ENCODE data around the gene RABGAP1L.
"Not testable (repeated sequence)": the region's sequence is repeated elsewhere in the genome, so short reads cannot be mapped to it uniquely, and the experiment has no call there.

RABGAP1L gene

DNA sequence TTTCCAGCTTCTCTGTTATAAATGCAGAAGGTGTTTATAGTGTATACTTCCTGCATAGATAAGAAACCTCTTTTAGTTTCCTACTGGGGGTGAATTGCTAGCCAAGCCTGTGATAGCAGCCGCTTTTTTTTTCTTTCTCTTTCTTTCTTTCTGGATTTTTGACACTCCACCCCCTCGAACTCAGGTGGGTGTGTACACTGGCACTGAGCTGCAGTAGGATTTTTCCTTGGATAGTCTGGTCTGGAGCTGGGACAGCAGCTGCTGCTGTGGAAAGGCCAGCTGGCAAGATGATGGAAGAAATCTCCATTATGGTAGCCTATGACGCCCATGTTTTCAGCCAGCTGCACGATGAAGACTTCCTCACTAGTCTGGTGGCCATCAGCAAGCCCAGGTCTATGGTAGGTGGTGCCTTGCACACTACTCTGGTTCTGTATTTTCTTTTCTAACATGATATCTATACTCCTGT, 717.9 kb downstream of the RABGAP1L start:
- no peak for DNase-seq (ENCODE audit: low read depth)

DNA sequence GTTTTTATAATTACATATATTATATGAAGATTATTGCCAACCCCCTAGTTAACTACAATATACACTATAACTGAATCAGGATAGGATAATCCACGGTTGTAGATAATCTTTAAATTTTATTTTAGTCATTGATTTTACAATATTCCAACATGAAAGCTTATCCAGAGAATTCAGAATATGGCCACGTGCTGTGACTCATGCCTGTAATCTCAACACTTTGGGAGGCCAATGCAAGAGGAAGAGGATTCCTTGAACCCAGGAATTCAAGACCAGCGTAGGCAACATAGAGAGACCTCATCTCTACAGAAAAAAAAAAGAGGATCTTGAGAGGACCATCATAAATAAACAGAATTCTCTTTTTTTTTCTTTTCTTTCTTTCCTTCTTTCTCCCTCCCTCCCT, 720.9 kb downstream of the RABGAP1L start:
- no peak for DNase-seq (ENCODE audit: low read depth)

DNA sequence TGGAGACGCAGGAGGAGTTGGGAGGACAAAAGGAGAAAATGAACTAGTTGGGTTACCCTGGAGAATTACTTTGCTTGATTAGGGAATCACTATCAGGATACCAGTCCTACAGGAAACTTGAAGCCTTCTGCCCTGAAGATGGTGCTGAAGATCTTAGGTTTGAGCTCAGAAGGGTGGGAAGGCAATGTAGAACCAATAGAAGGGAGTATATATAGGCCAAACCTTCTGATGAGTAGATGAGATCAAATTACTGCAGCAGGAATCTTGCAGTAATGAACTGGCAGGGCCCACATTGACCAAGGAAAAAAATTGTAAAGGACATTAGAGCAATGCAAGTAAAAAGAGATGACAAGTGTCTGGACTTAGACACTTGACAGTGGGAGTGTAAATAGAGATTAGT, 724.1 kb downstream of the RABGAP1L start:
- DNase-seq (ENCODE audit: low read depth) = no peak

DNA sequence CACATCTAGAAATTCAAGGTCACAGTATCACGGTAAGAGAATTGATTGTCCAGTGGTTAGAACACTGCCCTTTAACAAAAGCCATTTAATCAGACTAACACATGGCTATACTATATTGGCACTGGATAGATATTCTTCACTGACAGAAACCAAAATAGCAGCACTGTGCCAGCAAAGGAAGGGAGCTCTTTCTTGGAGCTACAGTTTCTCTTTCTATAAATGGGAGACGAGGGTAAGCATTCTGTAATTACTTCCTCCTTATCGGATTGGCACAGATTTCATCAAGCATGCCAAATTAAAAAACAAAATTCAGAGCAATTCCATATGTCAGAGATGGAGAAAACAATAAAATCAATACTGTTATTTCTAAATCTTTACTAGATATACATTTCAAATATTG, 724.7 kb downstream of the RABGAP1L start:
- DNase-seq (ENCODE audit: low read depth) = no peak

DNA sequence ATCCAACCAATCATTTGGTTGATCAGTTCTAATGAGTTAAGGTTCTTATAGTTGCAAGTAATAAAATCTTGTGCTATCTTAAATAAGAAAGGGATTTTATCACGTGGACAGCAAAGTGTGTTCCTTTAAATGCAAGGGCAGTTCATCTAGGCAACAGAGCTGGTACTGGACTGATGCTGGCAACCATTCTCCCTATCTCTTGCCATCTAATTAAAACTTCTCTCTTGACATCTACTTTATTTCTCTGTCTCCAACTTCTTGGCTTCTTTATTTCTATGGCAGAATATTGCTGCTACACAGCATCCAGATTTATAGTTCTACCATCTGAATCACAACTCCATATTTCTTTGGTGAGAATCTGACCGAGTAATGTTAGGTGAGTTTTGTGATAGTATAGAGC, 725.2 kb downstream of the RABGAP1L start:
- DNase-seq (ENCODE audit: low read depth) = no peak

DNA sequence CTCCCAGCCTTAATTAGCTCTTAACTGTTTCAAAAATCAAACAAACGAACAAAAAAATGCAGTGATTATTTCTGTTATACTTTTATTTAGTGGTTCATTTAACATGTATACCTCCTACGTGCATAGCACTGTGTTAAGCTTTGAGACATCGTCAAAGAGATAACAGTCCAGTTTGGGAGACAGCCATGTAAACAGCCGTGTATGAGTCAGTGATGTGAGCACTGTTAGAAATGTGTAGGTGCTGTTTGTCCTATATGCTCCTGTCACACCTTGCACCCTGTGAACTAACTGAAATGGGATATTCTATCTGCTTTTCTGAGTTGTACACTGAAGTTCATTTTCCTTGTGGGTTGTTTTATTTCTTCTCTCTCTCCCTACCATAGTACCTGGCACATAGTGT, 730.7 kb downstream of the RABGAP1L start:
- no peak for DNase-seq (ENCODE audit: low read depth)

DNA sequence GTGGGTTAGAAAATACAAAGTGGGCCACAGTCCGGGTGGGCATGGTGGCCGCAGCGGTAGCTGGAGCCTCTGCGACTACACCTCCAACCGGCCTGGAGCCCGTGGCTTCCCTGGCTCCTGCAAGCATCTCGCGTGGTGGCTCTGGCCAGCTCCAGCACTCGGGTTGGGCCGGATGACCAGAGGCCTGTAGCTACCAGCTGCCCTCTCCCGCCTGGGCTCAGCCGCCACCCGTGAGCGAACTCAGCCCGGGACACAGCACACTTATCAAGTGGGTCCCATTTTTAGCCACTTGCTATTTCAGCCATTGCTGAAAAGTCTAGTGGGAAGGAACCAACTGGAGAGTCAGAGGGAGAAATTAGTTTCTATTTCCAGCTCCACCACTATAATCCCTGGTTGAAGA, 732.7 kb downstream of the RABGAP1L start:
- DNase-seq (ENCODE audit: low read depth) = no peak

DNA sequence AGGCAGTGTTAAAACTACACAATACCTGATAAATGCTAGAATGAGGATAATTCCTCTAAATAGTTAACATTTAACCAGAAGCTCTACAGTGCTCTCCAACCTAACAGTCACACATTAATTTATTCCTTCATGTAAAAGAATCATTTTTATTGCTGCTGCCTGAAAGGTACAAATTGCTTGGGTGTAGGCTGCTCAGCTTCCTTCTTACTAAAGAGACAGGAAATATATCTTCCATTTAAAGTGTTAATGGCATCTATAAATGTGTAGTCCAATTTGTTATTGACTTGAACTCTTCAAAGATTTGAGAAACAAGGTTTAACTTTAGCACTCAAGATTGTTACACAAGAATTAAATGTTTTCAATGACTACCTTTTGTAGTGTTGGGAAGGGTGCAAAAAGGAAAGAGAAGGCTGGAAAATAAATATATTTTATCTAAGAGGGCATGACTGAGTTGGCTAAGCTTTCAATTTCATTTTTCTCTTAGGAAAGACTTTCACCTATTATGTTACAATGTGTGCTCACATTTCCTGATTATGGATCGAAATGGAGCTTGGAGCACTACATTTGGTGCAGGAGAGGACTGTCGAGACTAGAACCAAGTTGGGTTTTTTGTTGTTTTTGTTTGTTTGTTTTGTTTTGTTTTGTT, 734.9 kb downstream of the RABGAP1L start:
- no peak for DNase-seq (ENCODE audit: low read depth)

DNA sequence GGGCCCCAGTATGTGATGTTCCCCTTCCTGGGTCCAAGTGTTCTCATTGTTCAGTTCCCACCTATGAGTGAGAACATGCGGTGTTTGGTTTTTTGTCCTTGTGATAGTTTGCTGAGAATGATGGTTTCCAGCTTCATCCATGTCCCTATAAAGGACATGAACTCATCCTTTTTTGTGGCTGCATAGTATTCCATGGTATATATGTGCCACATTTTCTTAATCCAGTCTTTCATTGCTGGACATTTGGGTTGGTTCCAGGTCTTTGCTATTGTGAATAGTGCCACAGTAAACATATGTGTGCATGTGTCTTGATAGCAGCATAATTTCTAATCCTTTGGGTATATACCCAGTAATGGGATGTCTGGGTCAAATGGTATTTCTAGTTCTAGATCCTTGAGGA, 736.3 kb downstream of the RABGAP1L start:
- DNase-seq (ENCODE audit: low read depth) = not testable (repeated sequence)

DNA sequence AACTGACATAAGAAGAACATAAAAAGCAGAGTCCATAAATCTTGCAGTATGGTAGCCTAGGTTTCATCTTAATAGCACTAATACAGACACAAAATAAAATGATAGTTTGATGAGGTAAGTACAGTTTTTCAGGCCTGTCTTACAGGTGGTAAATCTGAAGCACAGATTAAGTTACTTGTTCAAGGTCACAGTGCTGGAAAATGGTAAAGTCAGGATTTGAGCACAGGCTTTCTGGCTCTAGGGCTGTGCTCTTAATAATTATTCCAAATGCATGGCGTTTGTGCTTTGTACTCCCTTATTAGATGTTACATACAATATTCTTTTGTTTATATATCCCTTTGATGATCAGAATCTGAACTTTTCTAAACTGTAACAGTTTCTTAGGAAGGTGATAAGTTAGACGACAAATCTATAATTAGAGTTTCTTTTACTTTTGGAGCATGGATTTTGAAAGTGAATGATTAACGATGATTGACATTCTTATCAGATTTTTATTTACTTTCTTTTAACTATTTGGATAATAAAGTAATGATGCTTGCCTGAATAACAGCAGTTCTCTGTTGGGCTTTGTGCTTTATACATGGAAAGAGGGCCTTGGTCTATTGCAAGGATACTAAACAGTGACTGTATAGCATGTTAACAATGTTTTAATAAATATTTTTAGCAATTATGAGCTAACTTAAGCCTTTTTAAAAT, 738.9 kb downstream of the RABGAP1L start:
- DNase-seq (ENCODE audit: low read depth) = no peak

DNA sequence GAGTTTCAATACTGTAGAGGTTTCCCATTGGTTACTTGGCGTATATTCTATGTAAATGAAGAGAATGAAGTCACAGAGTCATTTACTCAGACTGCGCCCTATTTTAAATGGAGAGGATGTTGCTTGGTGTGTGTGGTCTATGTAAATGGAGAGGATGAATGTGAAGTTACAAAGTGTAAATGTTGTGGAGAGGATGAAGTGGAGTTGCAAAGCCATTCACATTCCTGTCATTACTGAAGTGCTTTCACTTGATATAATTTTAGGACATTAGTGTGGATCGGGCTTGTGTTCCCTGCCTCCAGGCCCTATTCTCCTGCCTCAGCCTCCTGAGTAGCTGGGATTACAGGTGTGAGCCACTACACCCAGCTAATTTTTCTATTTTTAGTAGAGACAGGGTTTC, 741.0 kb downstream of the RABGAP1L start:
- no peak for DNase-seq (ENCODE audit: low read depth)

DNA sequence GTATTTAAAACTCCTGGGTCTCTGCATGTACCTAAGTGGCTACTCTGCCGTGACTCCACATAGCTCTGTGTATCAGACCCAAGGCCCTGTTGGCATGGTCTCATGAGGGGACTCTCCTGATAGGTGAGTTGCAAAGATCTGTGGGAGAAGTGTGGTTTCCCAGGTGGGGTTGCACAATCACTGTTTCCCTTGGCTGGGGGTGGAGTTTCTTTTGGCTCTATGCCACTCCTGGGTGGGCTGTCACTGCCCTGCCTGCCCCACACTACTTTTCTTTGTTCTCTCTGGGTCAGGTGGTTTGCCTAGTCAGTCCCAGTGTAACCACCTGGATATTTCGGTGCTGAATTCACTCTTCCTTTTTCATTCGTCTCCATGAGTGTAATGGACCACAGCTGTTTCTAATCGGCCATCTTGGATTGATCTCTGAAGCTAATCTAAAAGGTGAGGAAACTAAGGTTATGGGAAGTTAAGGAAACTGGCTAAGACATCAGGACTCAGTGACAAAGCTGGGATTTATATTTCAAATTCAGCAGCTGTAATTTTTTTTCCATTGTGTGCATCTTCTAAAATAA, 743.3 kb downstream of the RABGAP1L start:
- DNase-seq (ENCODE audit: low read depth) = no peak

DNA sequence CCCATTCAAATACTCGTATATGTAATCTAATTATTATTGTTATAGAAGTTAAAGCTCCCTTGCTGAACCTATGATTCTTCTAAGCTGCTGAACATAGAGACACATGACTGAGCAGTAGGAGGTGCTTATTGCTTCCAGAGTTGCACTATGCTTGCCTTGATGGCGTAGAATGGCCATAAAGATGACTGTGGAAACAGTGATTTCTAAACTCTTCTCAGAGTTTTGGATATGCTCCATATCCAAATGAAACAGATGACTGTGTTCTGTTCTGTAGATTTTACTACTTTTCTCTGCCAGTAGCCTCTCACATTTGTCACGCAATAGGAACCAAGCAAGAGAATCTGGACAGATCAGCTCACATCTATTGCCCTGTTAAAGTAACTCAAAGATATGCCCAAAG, 752.3 kb downstream of the RABGAP1L start:
- DNase-seq (ENCODE audit: low read depth) = no peak

DNA sequence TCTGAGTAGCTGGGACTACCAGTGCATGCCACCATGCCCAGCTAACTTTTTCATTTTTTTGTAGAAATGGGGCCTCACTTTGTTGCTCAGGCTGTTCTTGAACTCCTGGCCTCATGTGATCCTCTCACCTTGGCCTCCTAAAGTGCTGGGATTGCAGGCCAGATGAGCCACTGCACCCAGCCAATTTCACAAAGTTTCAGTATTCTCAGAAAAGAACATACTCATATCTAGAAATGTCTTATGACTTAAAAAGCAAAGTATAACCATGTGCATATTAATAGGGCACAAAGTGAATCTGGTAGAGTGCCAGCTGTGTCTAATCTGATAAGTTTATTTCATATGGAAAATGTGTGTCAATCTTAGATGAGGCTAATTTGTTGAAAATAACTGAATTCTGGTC, 752.9 kb downstream of the RABGAP1L start:
- DNase-seq (ENCODE audit: low read depth) = no peak

DNA sequence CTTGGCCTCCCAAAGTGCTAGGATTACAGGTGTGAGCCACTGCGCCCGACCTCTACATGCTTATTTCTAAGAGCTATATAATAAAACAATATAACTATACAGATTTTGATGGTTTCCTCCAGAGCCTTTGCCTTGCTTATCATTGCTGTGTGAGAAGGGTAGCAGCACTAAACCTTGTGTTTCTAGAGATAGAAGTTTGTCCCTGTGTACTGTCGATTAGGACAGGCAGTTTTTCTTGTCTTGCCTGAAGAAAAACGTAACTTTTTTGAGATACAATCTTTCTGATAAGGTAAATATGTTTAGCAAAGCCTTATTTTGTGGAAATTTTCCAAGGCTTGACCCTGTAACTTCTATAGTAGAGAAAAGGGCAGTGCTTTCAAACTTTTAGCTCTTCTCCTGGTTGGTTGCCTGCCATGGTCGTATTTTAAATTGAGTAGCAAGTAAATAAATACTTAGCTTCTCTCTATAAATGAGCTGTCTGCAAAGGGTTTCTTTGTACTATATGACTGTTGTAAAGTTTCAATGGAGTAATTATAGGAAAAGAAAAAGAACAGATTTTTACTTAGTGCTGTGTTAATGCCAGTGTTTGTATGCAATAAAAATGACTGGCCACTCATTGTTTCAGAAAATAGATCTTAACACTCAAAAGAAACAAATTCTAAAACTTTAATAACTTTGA, 754.0 kb downstream of the RABGAP1L start:
- no peak for DNase-seq (ENCODE audit: low read depth)

DNA sequence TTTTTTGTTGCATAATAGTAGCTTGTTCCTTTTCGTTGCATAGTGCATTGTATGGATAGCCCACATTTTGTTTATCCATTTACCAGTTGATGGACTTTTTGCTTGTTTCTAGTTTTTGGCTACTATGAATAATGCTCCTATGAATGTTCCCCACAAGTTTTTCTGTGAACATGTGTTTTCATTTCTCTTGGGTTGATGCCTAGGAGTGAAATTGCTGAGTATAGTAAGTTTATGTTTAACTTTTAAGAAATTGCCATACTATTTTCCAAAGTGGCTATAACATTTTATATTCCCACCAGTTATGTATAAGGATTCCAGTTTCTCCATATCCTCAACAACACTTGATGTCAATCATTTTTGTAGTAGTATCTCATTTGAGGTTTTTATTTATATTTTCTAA, 755.7 kb downstream of the RABGAP1L start:
- DNase-seq (ENCODE audit: low read depth) = no peak

DNA sequence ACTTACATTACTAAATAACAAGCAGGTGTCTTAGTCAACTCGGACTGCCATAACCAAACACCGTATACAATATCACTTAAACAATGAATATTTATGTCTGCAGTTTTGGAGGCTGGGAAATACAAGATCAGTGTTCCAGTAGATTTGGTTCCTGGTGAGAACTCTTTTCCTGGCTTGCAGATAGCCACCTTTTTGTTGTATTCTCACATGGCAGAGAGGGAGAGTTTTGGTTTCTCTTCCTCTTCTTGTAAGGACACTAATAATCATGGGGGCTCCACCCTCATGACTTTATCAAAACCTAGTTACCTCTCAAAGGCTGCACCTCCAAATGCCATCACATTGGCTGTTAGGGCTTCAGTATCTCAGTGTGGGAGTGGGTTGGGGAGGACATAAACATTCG, 757.5 kb downstream of the RABGAP1L start:
- DNase-seq (ENCODE audit: low read depth) = no peak

DNA sequence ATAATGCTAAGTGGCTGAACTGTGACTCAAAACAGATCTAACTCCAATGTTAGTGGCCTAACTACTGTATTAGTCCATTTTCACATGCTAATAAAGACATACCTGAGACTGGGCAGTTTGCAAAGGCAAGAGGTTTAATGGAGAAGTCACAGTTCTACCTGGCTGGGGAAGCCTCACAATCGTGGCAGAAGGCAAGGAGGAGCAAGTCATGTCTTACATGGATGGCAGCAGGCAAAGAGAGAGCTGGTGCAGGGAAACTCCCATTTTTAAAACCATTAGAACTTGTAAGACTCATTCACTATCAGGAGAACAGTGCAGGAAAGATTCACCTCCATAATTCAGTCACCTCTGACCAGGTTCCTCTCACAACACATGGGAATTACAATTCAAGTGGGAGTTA, 760.8 kb downstream of the RABGAP1L start:
- no peak for DNase-seq (ENCODE audit: low read depth)

DNA sequence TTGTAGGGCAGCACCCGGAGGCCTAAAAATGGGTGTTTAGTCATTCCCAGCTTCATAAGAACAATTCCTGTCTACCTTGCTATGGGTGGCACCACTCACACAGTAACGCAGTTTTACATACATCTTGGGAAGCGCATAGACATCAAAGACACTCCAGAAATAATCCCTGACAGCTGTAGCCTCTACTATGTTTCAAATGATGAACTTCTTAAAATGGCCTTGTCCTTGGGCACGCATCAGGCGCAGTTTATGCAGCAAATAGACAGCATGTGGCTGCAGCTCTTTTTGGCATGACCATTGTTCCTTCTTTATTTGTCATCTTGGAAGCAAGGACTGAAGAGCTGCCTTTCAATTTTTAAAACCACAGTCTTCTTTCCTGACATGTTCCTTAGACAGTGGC, 762.8 kb downstream of the RABGAP1L start:
- DNase-seq (ENCODE audit: low read depth) = no peak

DNA sequence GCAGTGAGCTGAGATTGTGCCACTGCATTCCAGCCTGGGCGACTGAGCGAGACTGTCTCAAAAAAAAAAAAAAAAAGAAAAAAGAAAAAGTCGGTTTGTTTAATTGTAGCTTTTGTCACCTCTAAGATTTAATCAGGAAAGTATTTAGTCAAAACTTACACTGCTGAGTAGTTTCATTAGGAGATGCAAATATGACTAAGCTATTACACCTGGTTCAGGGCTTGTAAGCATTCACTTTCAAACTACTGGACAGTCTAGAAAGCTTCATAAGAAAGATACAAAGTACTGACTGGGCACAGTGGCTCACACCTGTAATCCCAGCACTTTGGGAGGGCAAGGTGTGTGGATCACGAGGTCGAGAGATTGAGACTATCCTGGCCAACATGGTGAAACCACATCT, 764.5 kb downstream of the RABGAP1L start:
- no peak for DNase-seq (ENCODE audit: low read depth)

DNA sequence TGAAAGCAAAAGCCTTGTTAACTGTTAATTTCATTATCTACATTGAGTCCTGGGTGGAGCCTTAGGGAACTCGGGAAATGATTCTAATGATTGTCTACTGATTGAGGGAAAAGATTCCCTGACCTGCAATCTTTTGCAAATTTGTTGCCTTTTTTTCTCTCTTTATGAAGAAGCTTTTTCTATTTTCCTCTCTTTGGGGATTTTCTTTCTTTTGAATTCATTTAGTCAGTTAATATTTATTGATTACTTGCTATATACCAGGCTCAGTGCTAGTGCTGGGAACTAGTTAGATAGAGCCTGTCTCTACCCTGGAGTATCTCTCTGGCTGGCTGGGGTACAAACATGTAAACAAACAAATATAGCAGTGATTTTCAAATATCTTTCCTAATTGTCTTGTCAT, 769.2 kb downstream of the RABGAP1L start:
- no peak for DNase-seq (ENCODE audit: low read depth)

DNA sequence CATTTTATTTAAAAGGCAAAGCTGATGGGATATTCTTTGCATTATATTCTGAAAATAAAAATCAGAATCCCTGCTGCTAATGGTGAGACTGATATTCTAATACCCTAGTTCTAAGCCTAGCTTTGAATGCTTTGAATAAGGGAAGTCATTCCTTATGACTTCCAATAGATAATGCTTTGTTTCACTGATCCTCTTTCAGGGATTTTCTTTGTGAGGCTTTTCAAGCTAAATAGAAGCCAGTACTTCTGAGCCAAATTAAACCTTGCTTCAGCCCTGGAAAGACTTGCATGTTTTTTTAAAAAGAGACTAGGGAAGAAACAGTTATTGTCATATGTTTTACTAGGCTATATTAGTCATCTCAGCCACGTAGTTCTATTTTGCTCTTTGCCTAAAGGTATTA, 771.9 kb downstream of the RABGAP1L start:
- DNase-seq (ENCODE audit: low read depth) = no peak

DNA sequence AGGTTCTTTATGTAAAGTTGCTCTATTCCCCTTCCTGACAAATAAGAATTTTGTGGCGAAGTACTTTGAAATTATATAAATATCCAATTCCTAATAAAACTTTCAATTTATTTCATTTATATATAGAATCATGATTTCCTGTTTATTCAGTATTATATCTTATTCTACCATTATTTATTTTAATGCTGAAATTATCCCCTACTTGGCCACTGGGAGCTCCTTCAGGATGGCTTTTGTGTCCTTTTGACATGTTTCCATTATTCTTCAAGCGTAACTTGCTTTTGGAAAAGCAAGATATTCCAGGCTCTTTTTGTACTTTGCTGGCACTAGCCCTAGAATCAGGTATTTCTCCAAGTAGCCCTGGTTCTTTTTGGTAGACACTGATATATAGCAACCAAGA, 773.3 kb downstream of the RABGAP1L start:
- no peak for DNase-seq (ENCODE audit: low read depth)
